ENCODE measurements around the gene LIMS2. TPM values are rescaled to one million over a fixed set of nuclear protein-coding genes. Genes with fewer than 3 reads are reported as not detected.

The LIMS2 gene
- total and polyA plus RNA-seq, 7 donors: 9.3 to 31.8 (median 16.4) TPM

DNA sequence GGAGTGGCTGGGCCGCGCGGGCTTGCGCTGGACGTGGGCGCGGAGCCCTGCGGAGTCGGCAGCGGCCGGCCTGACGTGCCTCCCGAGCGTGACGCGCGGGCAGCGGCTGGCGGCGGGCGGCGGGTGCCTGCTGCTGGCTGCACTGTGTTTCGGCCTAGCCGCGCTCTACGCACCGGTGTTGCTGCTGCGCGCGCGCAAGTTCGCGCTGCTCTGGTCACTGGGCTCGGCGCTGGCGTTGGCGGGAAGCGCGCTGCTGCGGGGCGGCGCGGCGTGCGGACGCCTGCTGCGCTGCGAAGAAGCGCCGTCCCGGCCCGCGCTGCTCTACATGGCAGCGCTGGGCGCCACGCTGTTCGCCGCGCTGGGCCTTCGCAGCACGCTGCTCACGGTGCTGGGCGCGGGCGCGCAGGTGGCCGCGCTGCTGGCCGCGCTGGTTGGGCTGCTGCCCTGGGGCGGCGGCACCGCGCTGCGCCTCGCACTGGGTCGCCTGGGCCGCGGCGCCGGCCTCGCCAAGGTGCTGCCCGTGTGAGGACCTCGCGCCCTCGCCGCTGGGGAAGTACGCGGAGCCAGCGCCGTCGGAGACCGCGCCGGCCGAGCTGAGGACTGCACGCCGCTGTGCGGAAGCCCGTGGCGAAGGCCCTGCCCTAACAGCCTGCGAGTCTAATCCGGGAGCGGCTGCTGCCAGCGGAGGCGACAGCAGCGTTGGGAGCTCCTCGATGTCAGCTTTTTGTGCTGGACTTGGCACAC is 26.5 kb upstream of the LIMS2 start:
- H3K27ac ChIP-seq: peak overlapping the region; percentile 99
- intact Hi-C loops (cut with DNase I): loop anchor here in 1 of 2 donors (5.0 kb wide), 1 partner anchor 110 kb away; the partner anchor contains the start of gene WDR33
- ATAC-seq (peak; percentile 62 to 68 (median 65)), DNase-seq (peak; percentile 82 to 93)
- WGBS, 3 donors: 0% methylated on average over 65 to 108 of the region's 108 CpGs
- peaks cover 2 to 19% of the 10 kb centered on the region in 2 donors for H3K36me3 ChIP-seq (ENCODE audit: insufficient read depth in 1 of 2, low read depth in 1 of 2)
- peak overlapping the region; percentile 82 for H3K4me3 ChIP-seq
- H3K4me1 ChIP-seq: peaks cover 35% of the 10 kb centered on the region
- TF ChIP-seq, protein P1, sequence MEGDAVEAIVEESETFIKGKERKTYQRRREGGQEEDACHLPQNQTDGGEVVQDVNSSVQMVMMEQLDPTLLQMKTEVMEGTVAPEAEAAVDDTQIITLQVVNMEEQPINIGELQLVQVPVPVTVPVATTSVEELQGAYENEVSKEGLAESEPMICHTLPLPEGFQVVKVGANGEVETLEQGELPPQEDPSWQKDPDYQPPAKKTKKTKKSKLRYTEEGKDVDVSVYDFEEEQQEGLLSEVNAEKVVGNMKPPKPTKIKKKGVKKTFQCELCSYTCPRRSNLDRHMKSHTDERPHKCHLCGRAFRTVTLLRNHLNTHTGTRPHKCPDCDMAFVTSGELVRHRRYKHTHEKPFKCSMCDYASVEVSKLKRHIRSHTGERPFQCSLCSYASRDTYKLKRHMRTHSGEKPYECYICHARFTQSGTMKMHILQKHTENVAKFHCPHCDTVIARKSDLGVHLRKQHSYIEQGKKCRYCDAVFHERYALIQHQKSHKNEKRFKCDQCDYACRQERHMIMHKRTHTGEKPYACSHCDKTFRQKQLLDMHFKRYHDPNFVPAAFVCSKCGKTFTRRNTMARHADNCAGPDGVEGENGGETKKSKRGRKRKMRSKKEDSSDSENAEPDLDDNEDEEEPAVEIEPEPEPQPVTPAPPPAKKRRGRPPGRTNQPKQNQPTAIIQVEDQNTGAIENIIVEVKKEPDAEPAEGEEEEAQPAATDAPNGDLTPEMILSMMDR (IDR thresholded peaks at IDR 0.05): peak; percentile 38
- H3K27me3 ChIP-seq (ENCODE audit: insufficient read depth in 3 of 3, low read length in 2 of 3): no peaks in the 10 kb centered on the region
- no peaks in the 10 kb centered on the region for H3K9me3 ChIP-seq

DNA sequence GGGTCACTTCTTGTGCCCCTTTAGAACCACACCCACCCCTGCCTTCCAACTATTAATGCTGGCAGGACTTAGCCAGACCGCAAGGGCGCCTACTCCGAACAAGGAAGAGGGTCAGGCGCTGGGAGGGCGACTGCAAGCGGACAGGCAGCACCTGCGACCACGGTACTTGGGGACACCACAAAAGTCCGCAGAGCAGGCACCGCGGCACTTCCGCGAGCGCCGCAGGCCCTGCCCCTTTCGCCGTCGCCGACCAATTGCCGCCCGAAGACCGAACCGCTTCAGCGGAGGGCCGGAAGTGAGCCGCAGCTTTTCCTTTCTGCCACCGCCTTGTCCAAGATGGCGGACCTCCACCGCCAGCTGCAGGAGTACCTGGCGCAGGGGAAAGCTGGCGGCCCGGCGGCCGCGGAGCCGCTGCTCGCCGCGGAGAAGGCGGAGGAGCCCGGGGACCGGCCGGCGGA is 25.9 kb upstream of the LIMS2 start, which contains the start of gene SFT2D3:
Gene SFT2D3, plus strand, starts transcription at position 305 of the 458 bp plus-strand sequence. Its CDS starts 32 bp downstream, at position 337.
- 0% methylated on average over 23 to 44 of the region's 44 CpGs for WGBS, 3 donors
- ATAC-seq (peak; percentile 86 to 90 (median 88)), DNase-seq (peak; percentile 92 to 97)
- Histone ChIP-seq H3K4me1 (peaks cover 35% of the 10 kb centered on the region), H3K27me3 (ENCODE audit: insufficient read depth in 3 of 3, low read length in 2 of 3) (no peaks in the 10 kb centered on the region), H3K4me3 (peak within 1 kb of the TSS; percentile 82), H3K36me3 (ENCODE audit: insufficient read depth in 1 of 2, low read depth in 1 of 2) (peaks cover under 1 to 13% of the 10 kb centered on the region in 2 donors), H3K9me3 (no peaks in the 10 kb centered on the region), H3K27ac (peak within 1 kb of the TSS; percentile 99)
- intact Hi-C loops (cut with DNase I): loop anchor here in 1 of 2 donors (5.0 kb wide), 1 partner anchor 111 kb away; the partner anchor contains the start of gene WDR33
- TF ChIP-seq, protein P1 (IDR thresholded peaks at IDR 0.05): no peak

DNA sequence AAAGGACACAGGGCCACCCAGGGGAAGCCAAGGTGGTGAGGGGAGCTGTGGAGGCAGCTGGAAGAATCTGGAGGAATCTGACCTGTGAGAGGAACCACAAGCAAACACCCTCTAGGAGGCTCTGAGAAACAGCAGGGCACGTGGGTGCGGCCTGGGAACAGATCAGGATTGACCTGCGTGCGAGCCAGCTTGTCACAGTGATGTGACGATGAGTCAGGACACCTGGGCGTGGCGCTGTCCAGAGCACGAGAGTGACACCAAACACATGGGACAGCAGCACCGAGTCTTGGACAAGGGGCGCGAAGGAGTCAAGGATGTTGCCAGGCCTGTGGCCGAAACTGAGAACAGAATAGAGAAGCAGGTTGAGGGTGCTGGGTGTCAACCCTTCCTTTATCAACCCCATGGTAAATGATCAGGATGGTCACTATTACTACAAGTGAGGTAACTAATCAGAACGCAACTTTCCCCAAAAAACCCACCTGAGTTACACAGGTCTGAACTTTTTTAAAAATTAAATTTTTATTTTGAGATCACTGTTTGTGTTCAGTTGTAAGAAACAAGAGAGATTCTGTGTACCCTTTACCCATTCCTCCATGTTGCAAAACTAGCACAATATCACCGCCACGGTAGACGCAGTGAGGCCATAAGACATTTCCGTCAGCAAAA is 25.3 kb upstream of the LIMS2 start:
- Histone ChIP-seq H3K9me3 (no peaks in the 10 kb centered on the region), H3K4me3 (peak overlapping the region; percentile 82), H3K27ac (peak overlapping the region; percentile 99), H3K36me3 (ENCODE audit: insufficient read depth in 1 of 2, low read depth in 1 of 2) (peaks cover 0 to 8% of the 10 kb centered on the region in 2 donors), H3K27me3 (ENCODE audit: insufficient read depth in 3 of 3, low read length in 2 of 3) (no peaks in the 10 kb centered on the region), H3K4me1 (peaks cover 35% of the 10 kb centered on the region)
- 46 to 49% (median 46%) methylated on average over 17 of the region's 17 CpGs for WGBS, 3 donors
- TF ChIP-seq, protein P1 (IDR thresholded peaks at IDR 0.05): no peak
- peak; percentile 85 to 93 for DNase-seq
- intact Hi-C loops (cut with DNase I): loop anchor here in 1 of 2 donors (5.0 kb wide), 1 partner anchor 112 kb away; the partner anchor contains the start of gene WDR33
- ATAC-seq: peak; percentile 80 to 84 (median 82)

DNA sequence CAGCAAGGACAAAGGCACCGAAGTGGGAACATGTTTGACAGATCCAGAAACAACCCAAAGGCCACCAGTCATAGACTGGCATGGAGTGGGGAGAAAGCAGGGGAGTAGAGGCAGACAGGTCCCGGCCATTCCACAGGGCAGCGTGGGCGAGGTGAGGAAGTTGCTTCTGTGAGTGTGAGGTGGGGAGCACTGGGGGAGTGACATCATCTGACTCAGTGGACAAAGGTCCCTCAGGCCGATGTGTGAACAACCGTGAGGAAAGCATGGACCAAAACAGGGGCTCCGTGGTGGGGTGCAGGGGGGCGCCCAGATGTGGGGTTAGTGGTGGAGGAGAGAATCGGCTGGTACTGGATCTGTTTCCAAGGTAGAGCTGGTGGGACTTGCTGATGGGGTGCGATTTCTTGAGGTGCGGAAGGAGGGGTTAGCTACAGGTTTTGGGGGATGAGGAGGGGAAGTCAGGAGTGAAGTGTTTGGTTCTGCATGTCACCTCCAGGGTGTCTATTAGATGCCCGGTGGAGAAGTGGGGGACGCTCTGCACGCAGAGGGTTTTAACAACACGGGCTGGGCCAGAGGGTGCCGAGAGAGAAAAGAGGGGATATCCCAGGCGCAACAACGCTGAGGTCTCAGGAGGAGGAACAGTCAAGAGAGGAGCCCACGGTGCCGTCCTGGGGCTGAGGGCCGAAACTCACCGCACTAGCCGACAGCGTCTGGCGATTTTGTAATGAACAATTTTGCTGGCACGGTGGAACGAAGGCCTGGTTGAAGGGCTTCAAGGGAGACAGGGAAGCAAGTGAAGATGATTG is 23.4 kb upstream of the LIMS2 start:
- no peaks in the 10 kb centered on the region for H3K36me3 ChIP-seq (ENCODE audit: insufficient read depth in 1 of 2, low read depth in 1 of 2)
- H3K27ac ChIP-seq: no peak overlapping the region
- TF ChIP-seq, protein P1 (IDR thresholded peaks at IDR 0.05): no peak
- ATAC-seq (no peak), DNase-seq (no peak)
- H3K9me3 ChIP-seq: no peaks in the 10 kb centered on the region
- peaks cover 21% of the 10 kb centered on the region for H3K4me1 ChIP-seq
- no peaks in the 10 kb centered on the region for H3K27me3 ChIP-seq (ENCODE audit: insufficient read depth in 3 of 3, low read length in 2 of 3)
- no peak overlapping the region for H3K4me3 ChIP-seq
- 93 to 97% (median 94%) methylated on average over 27 of the region's 27 CpGs for WGBS, 3 donors
- intact Hi-C loops (cut with DNase I): loop anchor here (5.0 kb wide), 2 partner anchors 51 to 106 kb away; partner anchors contain the start of gene GPR17 (in 1 of the 2)
